ENCODE results near the gene CDH11.

- TF ChIP-seq CTCF (IDR thresholded peaks at IDR 0.05; ENCODE audit: low read depth, low read length), result no peak
- no peak for TF ChIP-seq EZH2phosphoT487 (IDR thresholded peaks at IDR 0.05; ENCODE audit: low read depth)
These were observed 201.8 kb downstream of the CDH11 start for GRCh38 chr16:64919929-64920607.
